K562 (cell line): ENCODE measurements around the gene ITPR1. TPM values are rescaled to one million over a fixed set of nuclear protein-coding genes. Genes with fewer than 3 reads are reported as not detected.

Experiments
- ATAC-seq: fragments of 200-7000 bp; cut with Tn5 transposase; 3 replicates; pipeline ENCODE4 v1.9.1; 2020; ENCODE audit warnings: moderate library complexity
- BruUV-seq: library from RNA; stranded (reverse); fragments of 400-500 nt; replicated peaks from 2 replicates; lab custom pipeline; 2021; lab: Mats Ljungman, UMichigan
- CTCF ChIA-PET: fragments of 300-600 bp; formaldehyde crosslinking; extraction: SDS; loops from one replicate; lab custom pipeline; 2021; ENCODE audit warnings: low intra/inter-chr PET ratio; lab: Yijun Ruan, JAX
- POLR2A ChIA-PET: fragments of 300-600, 350-650 bp; sonication (Branson Sonifier 250); formaldehyde crosslinking; extraction: SDS; loops from one replicate; lab custom pipeline; 2021; ENCODE audit warnings: antibody characterized with exemption, inconsistent platforms; lab: Yijun Ruan, JAX
- DNase-seq, 4 experiments: peaks; one replicate each; pipeline versions ENCODE4 v3.0.0 to v3.0.0-alpha.2; 2011 to 2018; ENCODE audit warnings: low spot score in 3 of 4, mixed read lengths in 3 of 4; ENCODE audit errors: extremely low read depth in 1 of 4
- FAIRE-seq: peaks from 2 replicates; lab custom pipeline; 2011; peaks lifted over from hg19 to GRCh38; lab: Jason Lieb, UNC
- H2AFZ ChIP-seq: 2 replicates; pipeline ENCODE4 v1.6.0; 2011; ENCODE audit warnings: low read depth, low read length, control low read depth, inconsistent platforms
- H3K27ac ChIP-seq: fragments of 200-600 bp; 3 replicates; pipeline ENCODE4 v1.8.0; 2011; ENCODE audit warnings: low read depth, mild to moderate bottlenecking, control low read depth, inconsistent platforms, low read length, moderate library complexity, mixed read lengths; ENCODE audit errors: extremely low read depth
- H3K27me3 ChIP-seq, 2 experiments: fragments of 300-600 bp in 1 of 2; 2 replicates in 1 of 2; 3 replicates in 1 of 2; pipeline versions ENCODE4 v1.6.0 to v1.8.0; 2011; ENCODE audit warnings: inconsistent platforms in 2 of 2, low read length in 2 of 2, mild to moderate bottlenecking in 1 of 2, mixed read lengths in 1 of 2, moderate library complexity in 1 of 2; ENCODE audit not compliant: control insufficient read depth in 2 of 2, insufficient read depth in 2 of 2
- H3K36me3 ChIP-seq: fragments of 300-600 bp; 3 replicates; pipeline ENCODE4 v1.8.0; 2011; ENCODE audit warnings: mild to moderate bottlenecking, low read length, inconsistent platforms; ENCODE audit not compliant: control insufficient read depth, insufficient read depth
- H3K4me1 ChIP-seq, 2 experiments: fragments of 200-600 bp in 1 of 2; replicated peaks in 1 of 2; 2 replicates in 1 of 2; 3 replicates in 1 of 2; pipeline versions ENCODE4 v1.5.1 to v1.8.0; 2011; ENCODE audit warnings: inconsistent platforms in 2 of 2, low read length in 2 of 2, mild to moderate bottlenecking in 1 of 2, mixed read lengths in 1 of 2, moderate library complexity in 1 of 2; ENCODE audit not compliant: control insufficient read depth in 2 of 2, insufficient read depth in 2 of 2
- H3K4me2 ChIP-seq: 2 replicates; pipeline ENCODE4 v1.6.1; 2011; ENCODE audit warnings: low read length, control low read depth, inconsistent platforms, mixed read lengths; ENCODE audit not compliant: insufficient read depth
- H3K4me3 ChIP-seq: fragments of 200-600 bp; sonication (generic), shearing (Covaris generic); 2 replicates; pipeline ENCODE4 v1.5.1; 2016; ENCODE audit warnings: control low read depth, inconsistent platforms
- H3K79me2 ChIP-seq: fragments of 200-600 bp; 3 replicates; pipeline ENCODE4 v1.8.0; 2011; ENCODE audit warnings: low read length, inconsistent platforms; ENCODE audit not compliant: control insufficient read depth, insufficient read depth
- H3K9ac ChIP-seq, 2 experiments: 2 replicates each; pipeline versions ENCODE4 v1.6.0 to v1.6.1; 2011; ENCODE audit warnings: low read depth in 2 of 2, low read length in 2 of 2, control low read depth in 1 of 2, inconsistent platforms in 1 of 2, mild to moderate bottlenecking in 1 of 2, mixed read lengths in 1 of 2; ENCODE audit not compliant: insufficient read depth in 1 of 2
- H3K9me1 ChIP-seq: one replicate; pipeline ENCODE4 v1.6.0; 2011; ENCODE audit warnings: inconsistent platforms, mild to moderate bottlenecking, low read length, moderate library complexity; ENCODE audit not compliant: control insufficient read depth, insufficient read depth
- H3K9me3 ChIP-seq: replicated peaks from 2 replicates; pipeline ENCODE4 v1.5.1; 2011; ENCODE audit warnings: low read depth, low read length, inconsistent platforms; ENCODE audit not compliant: control insufficient read depth, insufficient read depth
- H4K20me1 ChIP-seq: replicated peaks from 2 replicates; pipeline ENCODE4 v1.6.1; 2011; ENCODE audit warnings: low read length, inconsistent platforms, mixed read lengths; ENCODE audit not compliant: control insufficient read depth, insufficient read depth
- BMI1 ChIP-seq: fragments of 150-350 bp; IDR thresholded peaks from 2 replicates; pipeline ENCODE4 v1.6.1; 2014; ENCODE audit warnings: low read length
- E2F6 ChIP-seq, 2 experiments: IDR thresholded peaks; 2 replicates each; pipeline ENCODE4 v1.6.1; 2011; ENCODE audit warnings: borderline replicate concordance in 1 of 2, control low read depth in 1 of 2, low read depth in 1 of 2, low read length in 1 of 2, mild to moderate bottlenecking in 1 of 2, mixed read lengths in 1 of 2, moderate library complexity in 1 of 2; ENCODE audit not compliant: insufficient read depth in 1 of 2, insufficient read length in 1 of 2, poor library complexity in 1 of 2, severe bottlenecking in 1 of 2; ENCODE audit errors: extremely low read depth in 1 of 2
- HEY1 ChIP-seq: fragments of 250-450 bp; sonication (Bioruptor Pico); IDR thresholded peaks from 2 replicates; pipeline ENCODE4 v1.5.0; 2020; ENCODE audit warnings: mild to moderate bottlenecking, moderate library complexity, borderline replicate concordance
- MBD2 ChIP-seq: sonication (generic); IDR thresholded peaks from 2 replicates; pipeline ENCODE4 v1.6.1; 2016; ENCODE audit warnings: low read depth, borderline replicate concordance
- MNT ChIP-seq, 2 experiments: fragments of 450-650 bp; conservative IDR thresholded peaks; 2 replicates each; pipeline ENCODE4 v1.6.1; 2017; ENCODE audit warnings: mild to moderate bottlenecking in 2 of 2, moderate library complexity in 2 of 2
- NR2F6 ChIP-seq: fragments of 450-650 bp; formaldehyde crosslinking; IDR thresholded peaks from 2 replicates; pipeline ENCODE4 v1.4.0; 2020; ENCODE audit warnings: mild to moderate bottlenecking
- POU5F1 ChIP-seq: fragments of 150-350 bp; IDR thresholded peaks from 2 replicates; pipeline ENCODE4 v1.6.1; 2014; ENCODE audit warnings: borderline replicate concordance, low read length, low read depth, mild to moderate bottlenecking; ENCODE audit not compliant: partially characterized antibody
- RBFOX2 ChIP-seq: fragments of 200-400 bp; formaldehyde crosslinking; IDR thresholded peaks from 2 replicates; pipeline ENCODE4 v1.6.1; 2017; ENCODE audit warnings: low read depth, mild to moderate bottlenecking, low read length, moderate library complexity
- SREBF2 ChIP-seq: sonication (generic); formaldehyde crosslinking; IDR thresholded peaks from 2 replicates; pipeline ENCODE4 v1.4.0; 2020; ENCODE audit warnings: mild to moderate bottlenecking, missing genetic modification reagents
- TSC22D4 ChIP-seq: fragments of 450-650 bp; IDR thresholded peaks from 2 replicates; pipeline ENCODE4 v1.6.1; 2016; ENCODE audit warnings: missing genetic modification characterization, missing biosample characterization, control low read depth
- ZNF184 ChIP-seq: sonication (generic); formaldehyde crosslinking; IDR thresholded peaks from 2 replicates; pipeline ENCODE4 v1.5.0; 2020; ENCODE audit warnings: missing genetic modification reagents
- ZNF24 ChIP-seq: fragments of 450-650 bp; IDR thresholded peaks from 2 replicates; pipeline ENCODE4 v1.6.1; 2016
- ZNF274 ChIP-seq: IDR thresholded peaks from 2 replicates; pipeline ENCODE4 v1.6.1; 2011; ENCODE audit warnings: low read depth, mild to moderate bottlenecking, low read length, moderate library complexity, borderline replicate concordance
- ZNF57 ChIP-seq: fragments of 450-650 bp; formaldehyde crosslinking; IDR thresholded peaks from 2 replicates; pipeline ENCODE4 v1.4.0; 2020; ENCODE audit warnings: mild to moderate bottlenecking, moderate library complexity
- ZNF583 ChIP-seq: fragments of 250-450 bp; sonication (Bioruptor Pico); IDR thresholded peaks from 2 replicates; pipeline ENCODE4 v1.4.0; 2020
- ZNF696 ChIP-seq: fragments of 250-450 bp; sonication (Bioruptor Pico); conservative IDR thresholded peaks from 2 replicates; pipeline ENCODE4 v1.4.0; 2020; ENCODE audit warnings: mild to moderate bottlenecking, moderate library complexity
- whole genome bisulfite sequencing: fragments of 100-300 bp; shearing (Covaris generic); methylation state at CpG from one replicate; pipeline ENCODE4 v1.1.6; 2016; ENCODE audit warnings: low coverage, mixed read lengths; ENCODE audit not compliant: insufficient coverage; ENCODE audit errors: missing lambda C conversion rate; 5-methylcytosine and 5-hydroxymethylcytosine counted together
- in situ Hi-C: fragments of 300-500 bp; cut with MboI; formaldehyde crosslinking; loops from 4 replicates; pipeline ENCODE4 v1.15.0; 2018; ENCODE audit warnings: inconsistent platforms, mixed read lengths
- intact Hi-C: fragments of 100-400 bp; cut with micrococcal nuclease; formaldehyde crosslinking; loops from 2 replicates; pipeline ENCODE4 v1.14.2; 2022
- polyA plus RNA-seq, 8 experiments: library from polyadenylated mRNA; depleted of rRNA in 4 of 8; stranded (reverse) in 5 of 8; unstranded in 3 of 8; fragments of >200 nt; fragmentation: Nextera tagmentation in 2 of 8; fragmentation: Illumina TruSeq in 1 of 8; extraction: Ambion mirVana in 2 of 8; extraction: Trizol in 1 of 8; gene quantifications; 2 replicates each; pipeline versions ENCODE4 v1.2.1 to v1.2.3, GENCODE V29; 2011 to 2014; ENCODE audit warnings: inconsistent platforms in 1 of 8, missing spikeins in 1 of 8
- total RNA-seq, 7 experiments: library from RNA; depleted of rRNA in 6 of 7; stranded (reverse); fragments of >200 nt in 6 of 7; fragmentation: Illumina TruSeq in 2 of 7; extraction: Trizol in 2 of 7; gene quantifications; 2 replicates each; pipeline versions ENCODE4 v1.2.1 to v1.2.3, GENCODE V29; 2011 to 2021; ENCODE audit warnings: low replicate concordance in 1 of 7
- TF ChIP-seq, protein P1 (sequence below): fragments of 250-450 bp; sonication (Bioruptor Pico); IDR thresholded peaks from 2 replicates; pipeline ENCODE4 v1.8.0; 2021; ENCODE audit warnings: borderline replicate concordance, mild to moderate bottlenecking, moderate library complexity; ENCODE audit not compliant: poor library complexity, severe bottlenecking

The ITPR1 gene
- total and polyA plus RNA-seq, 9 of the 15 experiments (the other 6 are each of a cell fraction or from before 2014, with no cell fraction given): 22.4 to 40.0 (median 27.4) TPM

- H3K79me2 ChIP-seq: no peaks in the 10 kb centered on the region; the same call in 2 of the 3 replicates
- H2AFZ ChIP-seq: no peak overlapping the region
- ATAC-seq (no peak), FAIRE-seq (no peak), DNase-seq (no peak)
- no peaks in the 10 kb centered on the region for H3K9me1 ChIP-seq
- no peak overlapping the region for H3K27ac ChIP-seq
- no TSS peak for BruUV-seq
- POLR2A ChIA-PET: interaction anchor here (0.6 to 1.4 kb wide), 6 partner anchors 9 to 673 kb away, joined by 3 to 5 read pairs (median 3); no protein-coding TSS in a partner anchor
- TF ChIP-seq HEY1 (CRISPR knock-in tag) (no peak), E2F6 (IDR thresholded peaks at IDR 0.05; ENCODE audit: borderline replicate concordance in 1 of 2, extremely low read depth in 1 of 2, insufficient read depth in 1 of 2, insufficient read length in 1 of 2, low read depth in 1 of 2, low read length in 1 of 2, poor library complexity in 1 of 2, severe bottlenecking in 1 of 2) (no peak), ZNF184 (CRISPR knock-in tag) (no peak), RBFOX2 (no peak), MBD2 (no peak), ZNF583 (no peak), ZNF57 (CRISPR knock-in tag) (no peak), BMI1 (no peak), TSC22D4 (tag) (no peak), NR2F6 (CRISPR knock-in tag) (no peak), ZNF274 (no peak), MNT (conservative IDR thresholded peaks at IDR 0.05) (no peak), ZNF24 (no peak), SREBF2 (CRISPR knock-in tag) (no peak), ZNF696 (CRISPR knock-in tag) (no peak), POU5F1 (no peak)
- TF ChIP-seq, protein P1, sequence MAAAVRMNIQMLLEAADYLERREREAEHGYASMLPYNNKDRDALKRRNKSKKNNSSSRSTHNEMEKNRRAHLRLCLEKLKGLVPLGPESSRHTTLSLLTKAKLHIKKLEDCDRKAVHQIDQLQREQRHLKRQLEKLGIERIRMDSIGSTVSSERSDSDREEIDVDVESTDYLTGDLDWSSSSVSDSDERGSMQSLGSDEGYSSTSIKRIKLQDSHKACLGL: no peak
- no peak overlapping the region for H3K9ac ChIP-seq
- no peaks in the 10 kb centered on the region; the same call in 2 of the 3 replicates for H3K36me3 ChIP-seq
- intact Hi-C loops (no loop called here), in situ Hi-C loops (no loop called here)
- H4K20me1 ChIP-seq: no peaks in the 10 kb centered on the region
- no peak overlapping the region for H3K4me2 ChIP-seq
- no peak overlapping the region for H3K4me3 ChIP-seq
- CTCF ChIA-PET: no interaction called here
- peaks cover 0 to 13% of the 10 kb centered on the region in 2 experiments; a peak in 3 of 5 replicates for H3K4me1 ChIP-seq
- H3K27me3 ChIP-seq: no peaks in the 10 kb centered on the region
- H3K9me3 ChIP-seq: no peaks in the 10 kb centered on the region
- 45% methylated on average over 5 of the region's 5 CpGs for WGBS
Observed at GRCh38 chr3:4551051-4551711, 58.0 kb downstream of the ITPR1 start.
